ENCODE results near the gene PRKCA. TPM values are rescaled to one million over a fixed set of nuclear protein-coding genes. Genes with fewer than 3 reads are reported as not detected.

PRKCA gene
- total RNA-seq, 1 experiment from 2014 or later = 29.5 TPM

GRCh38 chr17:66698270-66698669, 395.9 kb downstream of the PRKCA start (continued):
- TF ChIP-seq ZSCAN18 (CRISPR knock-in tag; IDR thresholded peaks at IDR 0.05) (no peak), FOXJ3 (CRISPR knock-in tag; IDR thresholded peaks at IDR 0.05; ENCODE audit: borderline replicate concordance) (no peak), NFATC4 (CRISPR knock-in tag; IDR thresholded peaks at IDR 0.05) (no peak)

GRCh38 chr17:66701462-66701861, 399.0 kb downstream of the PRKCA start:
- H3K9me3 Mint-ChIP-seq = peaks cover 7% of the 10 kb centered on the region
- no peaks in the 10 kb centered on the region for H3K4me1 Mint-ChIP-seq
- peaks cover 5% of the 10 kb centered on the region for H3K36me3 Mint-ChIP-seq
- no peaks in the 10 kb centered on the region for H3K27me3 Mint-ChIP-seq (ENCODE audit: low read depth)
- TF ChIP-seq KAT7 (CRISPR knock-in tag; IDR thresholded peaks at IDR 0.05; ENCODE audit: borderline replicate concordance) (no peak), MAX (CRISPR knock-in tag; IDR thresholded peaks at IDR 0.05) (no peak), ZSCAN18 (CRISPR knock-in tag; IDR thresholded peaks at IDR 0.05) (no peak), ESRRA (CRISPR knock-in tag; IDR thresholded peaks at IDR 0.05; ENCODE audit: borderline replicate concordance) (no peak), ZNF532 (CRISPR knock-in tag; IDR thresholded peaks at IDR 0.05; ENCODE audit: borderline replicate concordance) (no peak), CDX4 (CRISPR knock-in tag; IDR thresholded peaks at IDR 0.05; ENCODE audit: borderline replicate concordance) (no peak), CREB1 (CRISPR knock-in tag; IDR thresholded peaks at IDR 0.05) (no peak), NFATC4 (CRISPR knock-in tag; IDR thresholded peaks at IDR 0.05) (no peak), E2F4 (CRISPR knock-in tag; IDR thresholded peaks at IDR 0.05; ENCODE audit: borderline replicate concordance, low read depth) (no peak), ATF1 (CRISPR knock-in tag; IDR thresholded peaks at IDR 0.05) (no peak), EMX1 (CRISPR knock-in tag; IDR thresholded peaks at IDR 0.05) (no peak), RELA (CRISPR knock-in tag; IDR thresholded peaks at IDR 0.05; ENCODE audit: borderline replicate concordance) (no peak), ATF2 (CRISPR knock-in tag; IDR thresholded peaks at IDR 0.05; ENCODE audit: borderline replicate concordance, low read depth) (no peak), AFF4 (CRISPR knock-in tag; IDR thresholded peaks at IDR 0.05; ENCODE audit: borderline replicate concordance) (no peak), TEAD4 (CRISPR knock-in tag; IDR thresholded peaks at IDR 0.05) (no peak), PRRX2 (CRISPR knock-in tag; IDR thresholded peaks at IDR 0.05) (no peak), ZNF671 (CRISPR knock-in tag; IDR thresholded peaks at IDR 0.05) (no peak)
- H3K4me3 Mint-ChIP-seq = no peak overlapping the region
- ChIA-PET CTCF (no interaction called here), POLR2A (no interaction called here)
- DNase-seq (ENCODE audit: low spot score) (no peak), ATAC-seq (no peak)
- H3K27ac Mint-ChIP-seq = no peak overlapping the region

Data from WTC11 (cell line).